NCI-H524 treated with DMSO at 0.1 percent for 48 hours (cell line): ENCODE measurements around the gene DPH3.

Experiments used
- DNase-seq: peaks from one replicate; lab custom pipeline; 2025; lab: John Stamatoyannopoulos, UW

DPH3 gene

GRCh38 chr3:16255326-16255725, 9.4 kb downstream of the DPH3 start:
- no peak for DNase-seq

GRCh38 chr3:16254916-16255315, 9.8 kb downstream of the DPH3 start:
- no peak for DNase-seq

DNA sequence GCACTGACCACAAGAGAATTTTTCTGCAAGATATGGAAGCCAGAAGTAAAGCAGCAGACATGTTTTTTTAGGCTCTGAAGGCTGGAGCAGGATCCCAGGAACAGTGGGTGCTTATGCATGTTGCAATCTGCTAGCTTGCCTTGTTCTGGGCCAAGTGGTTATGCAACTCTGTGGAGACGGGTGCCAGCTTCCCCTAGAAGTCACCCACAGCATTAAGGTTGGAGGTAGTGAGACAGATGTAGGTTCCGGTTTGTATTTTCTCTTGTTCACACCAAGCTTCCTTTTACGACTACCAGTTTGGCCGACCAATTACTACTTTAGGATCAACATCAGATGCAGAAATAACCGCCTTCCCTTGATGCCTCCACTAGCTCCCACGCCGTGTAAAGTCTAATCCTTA, 11.1 kb downstream of the DPH3 start:
- no peak for DNase-seq

DNA sequence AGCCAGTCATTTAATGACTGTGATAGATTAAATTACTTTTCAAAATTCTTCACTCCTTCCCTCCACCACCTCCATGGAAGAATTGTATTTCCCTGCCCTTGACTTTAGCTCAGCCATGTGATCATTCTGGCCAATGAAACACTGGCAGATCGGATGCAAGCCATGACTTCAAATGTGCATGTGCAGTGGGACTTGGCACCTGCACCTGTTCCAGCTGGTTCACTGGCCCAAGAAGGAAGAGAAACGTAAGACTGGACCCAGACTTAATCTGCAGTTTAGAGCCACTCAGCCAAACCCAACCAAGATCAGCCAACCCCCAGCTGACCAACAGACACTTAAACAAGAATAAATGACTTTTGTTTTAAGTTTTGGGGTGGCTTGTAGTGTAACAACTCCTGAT, 11.8 kb downstream of the DPH3 start:
- no peak for DNase-seq

DNA sequence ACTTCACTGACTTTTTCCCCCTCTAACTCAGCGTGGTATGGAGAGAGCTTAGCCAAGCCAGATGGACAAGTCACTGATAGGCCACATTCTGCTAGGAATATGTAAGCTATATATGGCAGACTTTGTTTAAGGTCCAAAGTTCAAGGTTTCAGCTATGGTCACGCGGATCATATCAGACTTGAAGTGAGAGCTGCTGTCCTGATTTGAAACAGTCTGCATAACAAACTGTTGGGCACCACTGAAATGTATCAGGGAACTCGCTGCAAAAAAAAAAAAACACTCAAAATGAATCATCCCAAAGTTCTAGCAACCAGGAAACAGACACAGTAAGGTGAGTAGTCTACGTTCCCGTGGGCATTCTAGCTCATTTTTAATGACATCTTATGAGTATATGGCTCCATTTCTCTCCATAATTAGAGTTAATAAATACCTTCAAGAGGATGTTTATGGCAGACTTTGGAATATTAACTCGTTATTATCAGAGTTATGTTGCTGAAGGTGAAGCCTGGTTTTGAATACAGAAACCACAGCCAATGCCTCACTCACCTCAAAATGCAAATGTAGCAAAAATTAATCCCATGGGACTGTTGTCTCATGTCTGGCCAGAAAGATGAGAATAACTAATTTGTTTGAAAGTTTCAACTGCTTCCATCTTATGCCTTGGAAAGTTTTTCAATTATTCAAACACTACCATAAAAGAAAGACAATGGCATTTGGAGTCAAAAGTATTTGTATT, 12.3 kb downstream of the DPH3 start:
- DNase-seq: no peak

DNA sequence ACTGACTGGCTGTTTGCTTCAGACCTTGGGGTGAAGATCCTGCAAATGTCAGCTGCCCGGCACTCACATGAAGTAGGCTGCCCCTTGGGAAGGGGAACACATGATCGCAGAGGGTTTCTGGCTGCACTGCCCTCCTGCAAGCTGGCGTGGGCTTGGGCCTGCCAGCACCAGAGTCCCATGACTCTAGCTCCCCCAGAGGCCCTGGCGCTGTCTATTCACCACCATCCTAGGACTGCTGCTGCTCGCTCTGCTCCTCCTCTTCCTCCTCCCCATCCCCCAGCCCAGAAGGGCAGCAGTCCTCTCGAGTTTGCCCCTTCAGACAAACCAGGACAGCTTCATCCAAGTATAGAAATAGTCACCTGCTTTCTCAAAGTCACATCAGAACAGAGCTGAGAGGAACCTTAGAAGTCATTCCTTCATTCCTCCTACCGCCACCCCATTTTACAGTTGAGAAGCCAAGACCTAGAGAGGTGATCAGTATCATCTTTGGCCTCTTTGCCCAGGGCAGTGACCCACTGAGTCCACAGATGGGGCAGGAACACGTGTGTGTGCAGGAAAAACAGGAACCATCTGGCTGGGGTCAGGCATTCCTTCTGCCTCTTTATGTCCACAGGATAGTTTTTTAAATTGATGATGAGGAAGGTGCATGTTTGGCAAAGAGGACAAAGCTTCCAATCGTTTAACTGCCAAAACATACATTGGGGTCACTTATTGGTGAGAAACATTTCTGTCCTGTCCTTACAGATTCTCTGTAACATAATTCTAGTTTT, 13.2 kb downstream of the DPH3 start:
- no peak for DNase-seq

GRCh38 chr3:16249886-16250285, 14.9 kb downstream of the DPH3 start:
- DNase-seq: no peak

- DNase-seq: peak; percentile 16
These were observed 15.4 kb downstream of the DPH3 start for GRCh38 chr3:16249336-16249735.

- DNase-seq: no peak
These were observed 16.2 kb downstream of the DPH3 start for GRCh38 chr3:16248556-16248955.

DNA sequence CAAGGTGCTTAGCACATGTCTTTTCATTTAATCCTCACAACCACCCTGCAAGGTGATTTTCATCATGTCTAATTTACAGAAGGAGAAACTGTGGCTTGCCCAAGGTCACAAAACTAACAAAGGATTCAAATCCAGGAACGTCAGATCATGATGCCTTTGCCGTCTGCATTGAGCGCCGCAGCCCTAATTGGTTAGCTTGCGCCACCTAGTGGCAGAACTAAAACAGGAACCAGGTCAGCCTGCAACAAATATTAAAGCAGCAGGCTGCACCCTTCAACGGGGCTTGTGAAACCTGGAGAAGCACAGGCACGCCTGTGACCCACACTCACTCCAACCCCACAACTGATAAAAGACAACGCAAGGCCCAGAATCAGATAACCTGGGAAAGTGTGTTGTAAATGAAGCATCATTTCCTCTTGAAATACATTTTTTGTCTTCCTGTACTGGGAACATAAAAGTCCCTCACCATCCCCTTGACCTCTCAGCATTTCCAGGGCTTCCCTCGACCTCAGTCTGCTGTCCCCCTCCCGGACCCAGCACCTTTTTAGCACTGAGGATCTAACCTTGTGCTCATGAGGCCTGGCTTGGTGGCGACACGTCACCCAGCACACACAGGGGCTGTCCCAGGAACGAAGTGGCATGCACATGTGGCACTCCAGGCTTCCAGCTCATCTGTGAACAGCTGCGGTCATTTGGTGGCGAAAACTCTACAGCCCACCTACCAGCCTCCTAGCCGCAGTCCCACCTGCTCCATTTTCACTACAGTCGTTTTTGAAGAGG, 17.3 kb downstream of the DPH3 start:
- peak; percentile 67 for DNase-seq

DNA sequence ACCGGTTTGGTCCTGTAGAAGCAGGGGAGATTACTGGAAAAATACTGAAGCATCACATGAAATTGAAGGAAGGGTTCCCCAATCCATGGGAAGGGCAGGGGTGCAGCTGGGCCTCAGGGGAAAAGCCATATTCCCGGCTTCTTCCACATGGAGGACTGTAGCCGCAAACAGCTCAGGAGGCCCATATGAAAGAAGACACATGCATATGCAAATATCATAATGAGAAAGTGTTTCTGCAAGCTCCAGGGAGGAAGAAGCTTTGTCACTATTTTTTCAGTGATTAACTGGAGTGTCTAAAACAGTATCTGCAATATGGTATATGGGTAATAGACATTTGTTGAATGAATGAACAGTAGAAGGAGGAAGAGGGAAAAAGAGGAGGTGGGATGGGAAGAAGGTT, 19.1 kb downstream of the DPH3 start:
- DNase-seq: no peak

DNA sequence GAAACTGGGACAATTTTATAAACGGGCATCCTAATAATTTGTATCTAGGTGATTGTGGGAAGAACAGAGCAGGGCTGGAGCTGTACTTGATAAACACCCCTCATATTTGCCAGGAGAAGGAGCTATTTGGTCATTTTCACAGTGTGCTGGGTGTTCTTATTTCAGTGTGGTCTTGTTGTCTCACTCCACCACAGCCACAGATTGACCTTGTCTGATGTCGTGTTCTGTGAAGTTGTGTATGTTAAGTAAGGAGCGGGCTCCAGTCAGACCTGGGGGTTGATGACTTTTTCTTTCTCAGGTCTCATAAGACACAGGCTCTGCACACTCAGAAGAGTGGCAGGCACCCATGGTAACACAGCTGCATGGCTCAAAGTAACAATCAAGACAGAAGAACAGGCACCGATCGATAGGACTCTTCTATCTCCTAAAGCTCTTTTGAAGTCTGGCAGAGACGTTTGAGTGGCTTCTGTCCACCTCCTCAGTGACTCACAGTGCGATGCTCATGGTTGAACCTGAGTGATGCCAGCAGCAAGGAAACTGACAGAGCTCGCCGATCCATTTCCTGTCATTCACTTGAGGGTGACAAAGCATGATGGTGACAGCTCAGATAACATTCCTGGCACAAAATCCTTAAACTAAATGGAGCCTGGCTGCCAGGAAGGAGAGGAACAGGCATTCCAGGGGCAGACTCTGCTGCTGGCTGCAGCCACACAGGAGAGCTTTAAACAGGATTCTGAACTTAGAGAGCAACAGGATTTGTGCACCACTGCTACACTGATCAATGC, 20.8 kb downstream of the DPH3 start:
- no peak for DNase-seq

DNA sequence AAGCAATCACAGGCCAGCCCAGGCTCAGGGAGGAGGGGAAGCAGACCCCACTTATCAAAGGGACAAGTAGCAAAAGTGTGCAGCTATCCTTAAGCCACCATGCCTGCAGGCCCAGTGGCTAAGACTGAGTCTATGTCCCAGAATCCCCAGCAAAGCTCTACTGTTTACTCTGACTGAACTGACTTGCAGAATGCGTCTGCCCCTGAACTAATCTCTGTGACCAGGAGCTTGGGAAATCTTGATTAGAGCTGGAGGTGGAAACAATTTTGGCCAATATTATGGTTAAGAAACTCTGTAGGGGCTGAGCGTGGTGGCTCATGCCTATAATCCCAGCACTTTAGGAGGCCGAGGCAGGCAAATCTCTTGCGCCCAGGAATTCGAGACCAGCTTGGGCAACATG, 22.6 kb downstream of the DPH3 start:
- DNase-seq: no peak

DNA sequence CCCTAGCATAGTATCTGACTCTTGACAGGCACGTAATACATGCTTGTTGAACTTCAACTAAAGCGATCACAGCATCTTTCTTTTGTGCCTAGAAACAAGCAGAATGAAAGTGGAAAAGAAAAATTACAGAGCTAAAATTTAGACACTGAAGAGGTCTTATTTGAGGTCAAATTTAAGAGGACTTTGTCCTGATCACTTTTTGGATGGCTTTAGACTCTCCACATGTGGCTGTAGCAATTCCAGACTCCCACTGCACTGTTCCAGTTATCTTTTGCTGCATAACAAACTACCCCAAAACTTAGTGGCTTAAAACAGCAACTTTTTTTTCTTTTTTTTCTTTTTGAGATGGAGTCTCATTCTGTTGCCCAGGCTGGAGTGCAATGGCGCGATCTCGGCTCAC, 23.5 kb downstream of the DPH3 start:
- DNase-seq: no peak

- DNase-seq: no peak
These were observed 24.3 kb downstream of the DPH3 start for GRCh38 chr3:16240229-16241023.

DNA sequence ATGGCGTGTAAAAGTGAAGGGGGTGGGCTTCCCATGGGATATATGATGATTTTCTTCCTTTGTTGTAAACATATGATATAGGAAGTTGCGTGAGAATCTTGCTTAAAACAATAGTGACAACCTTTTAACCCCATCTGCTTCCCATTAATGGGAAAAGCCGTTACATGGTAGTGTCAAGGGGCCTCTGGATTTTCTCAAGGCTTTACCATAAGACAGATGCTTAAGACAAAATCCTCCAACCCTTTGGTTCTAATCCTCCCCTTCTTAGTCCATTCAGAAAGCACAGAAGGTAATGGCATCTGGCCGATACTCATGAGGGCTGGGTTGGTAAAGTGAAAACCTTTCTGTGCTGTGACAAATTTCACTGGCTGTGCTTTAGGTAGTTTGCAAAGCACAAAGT, 25.0 kb downstream of the DPH3 start:
- peak; percentile 95 for DNase-seq

DNA sequence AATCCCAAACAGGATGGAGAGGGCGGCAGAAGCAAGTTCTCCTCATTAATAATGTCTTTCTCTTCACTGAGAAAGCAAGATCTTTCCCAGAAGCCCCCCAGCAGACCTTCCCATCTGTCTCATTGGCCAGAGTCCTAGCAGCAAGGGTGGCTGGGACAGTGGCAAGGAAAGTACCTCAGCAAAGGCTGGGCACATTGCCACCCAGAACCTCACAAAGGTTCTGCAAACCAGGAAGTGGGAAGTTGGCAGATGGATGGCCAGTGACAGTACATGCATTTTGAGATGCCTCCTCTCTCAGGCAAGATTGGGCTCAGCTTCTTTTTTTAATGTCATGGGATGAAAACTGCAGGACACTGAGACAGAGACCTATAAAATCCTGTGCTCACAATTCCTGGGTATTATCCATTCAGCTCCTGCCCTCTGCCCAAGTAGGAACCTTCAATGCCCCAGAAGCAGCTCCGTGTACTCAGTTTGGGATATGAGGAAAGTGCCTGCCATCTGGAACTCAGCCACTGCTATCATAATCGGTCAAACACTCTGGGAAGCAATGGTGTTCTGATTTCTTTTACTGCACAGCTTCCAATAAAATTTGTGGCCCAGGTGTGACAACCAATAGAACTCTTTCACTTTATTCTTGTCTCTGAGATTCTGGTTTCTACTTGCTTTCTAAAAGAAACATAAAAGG, 25.5 kb downstream of the DPH3 start:
- DNase-seq: peak; percentile 85

- DNase-seq: no peak
These were observed 27.8 kb downstream of the DPH3 start for GRCh38 chr3:16236856-16237393.

- no peak for DNase-seq
These were observed 28.6 kb downstream of the DPH3 start for GRCh38 chr3:16236030-16236639.

DNA sequence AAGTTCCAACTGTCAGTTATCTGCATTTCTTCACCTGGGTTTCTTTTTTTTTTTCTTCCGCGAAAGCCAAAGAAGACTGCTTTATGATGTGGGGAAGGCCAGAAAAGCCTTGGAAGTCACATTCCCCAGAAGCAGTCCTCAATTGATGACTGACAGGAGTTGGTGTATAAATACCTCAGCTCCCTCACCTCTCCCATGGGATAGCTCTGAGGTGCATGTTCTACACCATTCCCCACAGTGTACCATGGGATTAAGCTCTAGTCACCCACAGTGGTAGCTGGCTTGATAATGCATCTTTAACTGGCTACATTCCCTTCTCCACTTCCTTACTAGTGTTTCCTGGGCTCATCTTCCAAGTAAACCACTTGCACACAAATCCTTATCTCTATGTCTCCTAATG, 30.5 kb downstream of the DPH3 start:
- no peak for DNase-seq
